HUDEP-2 (cell line): Measurements from ENCODE around the gene CAPN10.
A peak's percentile ranks its signal among the peaks of the same experiment; 100 is the strongest.
"Not testable (repeated sequence)": the region's sequence is repeated elsewhere in the genome, so short reads cannot be mapped to it uniquely, and the experiment has no call there.

Experiments
- DNase-seq, 76 experiments: peaks; one replicate each; lab custom pipeline; 2025; ENCODE audit not compliant: unreplicated experiment in 76 of 76; lab: John Stamatoyannopoulos, UW

CAPN10 gene

DNA sequence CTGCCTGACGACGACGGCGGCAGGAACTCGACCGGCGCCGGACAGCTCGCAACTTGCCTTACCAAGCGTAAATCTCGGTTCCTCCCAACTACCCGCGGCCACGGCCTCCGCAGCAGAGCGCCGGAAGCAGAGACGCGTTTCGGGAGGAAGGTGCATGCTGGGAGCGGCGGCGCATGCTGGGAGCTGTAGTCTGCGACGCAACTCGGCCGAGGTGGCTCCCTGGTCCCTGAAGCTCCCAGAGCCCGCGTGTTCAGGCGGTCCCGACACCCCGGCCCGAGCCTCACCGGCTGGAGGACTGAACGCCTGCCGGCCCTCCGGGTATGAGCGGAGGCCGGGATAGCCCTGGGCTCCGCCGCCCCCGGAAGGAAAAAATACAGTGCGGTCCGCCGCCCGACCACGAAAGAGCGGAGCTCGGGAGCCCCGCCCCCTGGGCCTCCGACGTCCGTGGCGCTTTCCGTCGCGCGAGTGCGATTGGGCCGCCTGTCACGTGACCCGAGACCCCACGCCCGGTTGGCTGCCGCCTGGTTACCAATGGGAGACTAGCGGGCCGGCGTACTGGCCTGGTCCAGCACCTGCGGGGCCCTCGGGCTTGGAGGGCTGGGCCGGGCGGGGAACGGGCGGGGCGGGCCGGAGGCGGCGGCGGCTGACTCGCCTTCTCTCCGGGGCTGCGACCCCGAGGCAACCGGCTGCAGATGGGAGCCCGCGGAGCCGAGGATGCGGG is at the start of gene CAPN10:
Gene CAPN10, plus strand, starts transcription at position 537 of the 721 bp plus-strand sequence. Its CDS starts 178 bp downstream, at position 715.
- DNase-seq: peak in 75 of 76 experiments; percentile 32 to 96 (median 90)

- no peak for DNase-seq
Measured at GRCh38 chr2:240538031-240538780, 48.3 kb upstream of the CAPN10 start.

- DNase-seq: not testable (repeated sequence)
Measured at GRCh38 chr2:240539101-240539500, 47.4 kb upstream of the CAPN10 start.

DNA sequence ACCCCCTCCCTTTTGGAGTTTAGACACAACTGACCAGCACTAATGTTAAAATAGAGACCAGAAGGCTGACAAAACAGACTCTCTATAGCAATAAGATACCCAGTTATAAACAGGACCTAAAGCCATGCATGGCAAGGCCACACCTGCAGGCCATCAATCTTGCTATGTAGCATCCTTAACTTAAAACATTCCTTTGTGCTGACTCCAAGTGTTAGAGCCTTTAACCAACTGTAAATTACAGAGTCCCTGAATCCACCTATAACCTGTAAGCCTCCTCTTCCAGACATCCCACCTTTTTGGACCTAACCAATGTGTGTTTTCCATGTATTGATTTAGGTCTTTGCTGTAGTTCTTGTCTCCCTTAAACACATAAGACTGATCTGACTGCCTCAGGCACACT is 46.6 kb upstream of the CAPN10 start:
- no peak for DNase-seq

DNA sequence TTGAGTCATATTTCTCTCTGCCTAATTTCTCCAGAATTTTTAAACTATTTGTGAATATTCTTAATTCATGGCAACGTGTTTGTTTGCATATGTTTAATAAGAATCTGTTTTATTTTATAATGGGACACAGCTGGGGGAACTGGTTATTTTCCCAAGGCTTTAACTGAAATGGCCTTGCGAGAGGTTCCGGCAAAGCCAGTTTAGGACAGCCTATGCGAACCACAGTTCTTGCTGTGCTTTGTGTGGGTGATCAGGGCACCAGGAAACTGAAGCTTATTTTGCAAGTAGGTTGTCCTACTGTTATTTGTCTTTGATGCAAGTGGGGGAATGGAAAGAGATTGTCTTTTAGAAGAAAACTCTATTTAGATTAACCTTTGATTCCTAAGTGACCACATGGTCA is 35.2 kb upstream of the CAPN10 start:
- DNase-seq: no peak

DNA sequence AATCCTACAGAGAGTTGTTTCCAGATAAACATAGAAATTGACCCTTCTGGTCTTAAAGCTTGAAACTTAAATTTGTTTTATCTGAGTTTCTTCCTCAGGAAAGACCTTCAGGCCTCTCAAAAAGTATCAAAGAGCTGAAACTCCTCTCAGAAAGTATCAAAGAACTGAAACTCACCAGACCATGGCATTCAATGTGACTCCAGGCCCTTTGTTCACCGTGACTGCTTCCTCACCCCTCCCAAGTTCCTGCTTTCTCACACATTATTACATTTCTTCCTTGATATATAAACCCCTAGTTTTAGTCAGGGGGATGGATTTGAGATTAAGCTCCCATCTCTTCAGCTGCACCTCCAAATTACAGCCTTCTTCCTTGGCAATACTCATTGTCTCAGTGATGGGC is 34.7 kb upstream of the CAPN10 start:
- no peak for DNase-seq

DNA sequence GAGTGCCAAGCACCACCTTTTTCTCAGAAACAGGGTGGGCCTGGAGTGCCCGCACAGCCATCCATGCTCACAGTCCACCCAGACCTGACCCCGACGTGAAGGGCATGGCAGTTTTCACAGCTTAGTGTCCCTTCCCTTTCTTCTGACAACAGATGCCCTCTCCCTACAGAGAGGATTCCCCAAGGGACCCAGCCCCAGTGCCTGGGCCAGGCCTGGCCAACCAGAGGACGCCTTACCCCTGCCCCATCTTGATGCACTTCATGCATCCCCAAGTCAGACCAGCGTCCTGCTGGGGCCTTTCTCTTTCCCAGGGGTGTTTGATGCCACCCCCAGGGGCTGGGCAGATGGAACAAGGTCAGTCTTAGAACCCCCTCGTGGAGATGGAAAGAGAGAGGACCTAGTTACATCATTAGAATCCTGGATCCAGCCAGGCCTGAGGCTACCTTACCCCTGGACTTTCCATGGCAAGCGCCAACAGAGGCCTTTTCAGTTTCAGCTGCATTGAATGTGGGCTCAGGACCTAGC is 32.5 kb upstream of the CAPN10 start:
- DNase-seq: no peak

DNA sequence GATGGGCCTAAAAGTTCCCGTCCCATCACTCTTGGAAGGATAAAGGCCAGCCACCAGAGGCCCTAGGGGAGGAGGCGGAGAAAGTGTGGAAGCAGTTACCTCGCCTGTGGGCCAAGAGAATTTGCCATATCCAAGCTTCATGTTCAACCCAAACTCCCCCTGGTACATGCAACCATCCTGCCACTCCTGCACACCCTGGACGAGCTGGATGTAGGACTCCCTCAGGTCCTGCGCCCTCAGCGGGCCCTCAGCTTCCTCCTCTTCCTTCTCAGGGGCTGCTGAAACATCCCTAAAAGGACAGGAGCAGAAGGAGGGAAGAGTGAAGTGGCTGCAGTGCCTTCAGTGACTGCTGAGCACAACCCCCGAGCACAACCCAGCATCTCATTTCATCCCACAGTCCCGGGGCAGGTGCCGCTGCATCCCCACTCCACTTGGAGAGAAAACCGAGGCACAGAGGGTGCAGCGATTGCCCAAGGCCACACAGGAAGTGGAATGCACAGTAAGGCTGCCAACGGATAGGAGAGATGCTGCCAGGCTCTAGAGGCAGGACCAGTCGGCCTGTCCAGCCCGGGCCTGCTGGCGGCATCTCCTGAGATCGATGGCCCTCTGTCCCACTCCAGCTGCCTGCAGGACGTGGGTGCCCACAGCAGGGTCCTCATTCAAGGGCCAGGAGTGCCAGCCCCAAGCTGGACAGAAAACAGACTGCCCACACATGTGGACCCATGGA is 31.6 kb upstream of the CAPN10 start:
- no peak for DNase-seq

- no peak for DNase-seq
Measured at GRCh38 chr2:240555541-240556250, 30.8 kb upstream of the CAPN10 start.

GRCh38 chr2:240556553-240557100 is 29.9 kb upstream of the CAPN10 start:
- DNase-seq: peak in 69 of 76 experiments; percentile 13 to 80 (median 60)

DNA sequence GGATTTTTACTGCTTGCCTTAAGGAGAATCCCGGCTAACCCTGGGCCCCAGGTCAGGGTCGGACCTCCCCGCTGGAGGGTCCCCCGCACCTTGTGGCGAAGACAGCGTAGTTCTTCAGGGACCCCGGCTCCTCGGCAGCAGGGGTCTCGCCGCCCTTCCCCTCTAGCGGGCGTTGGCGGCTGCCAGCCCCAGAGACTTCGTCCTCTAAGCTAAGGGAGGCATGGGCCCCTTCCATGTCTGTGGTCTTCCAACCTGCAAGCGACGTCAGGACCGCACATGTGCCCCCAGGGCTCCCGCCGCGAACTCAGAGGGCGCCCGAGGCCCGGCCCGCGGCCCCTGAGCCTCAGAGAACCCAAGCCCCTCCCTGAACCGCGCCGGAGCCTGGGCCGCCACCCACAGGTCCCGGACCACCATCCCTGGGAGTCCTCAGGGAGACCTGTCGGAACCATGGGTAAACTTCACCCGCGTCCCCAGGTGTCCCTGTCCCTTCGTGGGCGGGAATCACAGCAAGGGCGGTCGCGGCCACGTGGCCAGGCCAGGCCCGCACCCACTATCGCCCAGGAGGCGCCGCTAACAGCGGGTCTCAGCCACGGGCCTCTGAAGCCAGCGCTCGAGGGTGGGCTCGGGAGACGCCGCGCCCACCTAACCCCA is 29.3 kb upstream of the CAPN10 start:
- no peak for DNase-seq

GRCh38 chr2:240557808-240558207 is 28.7 kb upstream of the CAPN10 start, which contains the start of gene ANKMY1:
Gene ANKMY1, minus strand, starts transcription at chr2:240557988. Its CDS starts 653 bp downstream, at chr2:240557335.
- peak in 73 of 76 experiments; percentile 6 to 90 (median 74) for DNase-seq

DNA sequence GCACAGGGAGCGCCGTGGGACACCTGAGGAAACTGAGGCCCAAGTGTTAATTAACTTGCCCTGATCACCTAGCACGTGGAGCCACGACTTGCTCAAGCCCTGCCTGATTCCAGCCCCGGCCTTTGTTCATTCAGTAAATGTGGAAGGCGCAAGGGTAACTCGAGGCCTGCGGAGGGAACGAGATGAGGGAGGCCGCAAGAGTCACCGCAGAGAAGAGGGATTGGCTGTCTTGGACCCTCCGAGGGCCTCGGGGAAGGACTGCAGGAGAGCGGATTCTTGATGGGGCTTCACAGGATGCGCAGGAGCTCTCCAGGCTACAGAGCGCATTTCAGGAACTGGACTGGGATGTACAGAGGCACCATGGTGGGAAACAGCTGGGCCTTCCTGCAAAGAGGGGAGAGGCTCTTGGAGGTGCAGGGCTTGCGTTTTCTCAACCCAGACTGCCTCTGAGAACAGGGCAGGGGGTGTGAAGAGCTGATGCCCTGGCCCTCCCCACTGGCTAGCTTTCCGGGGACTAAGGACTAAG is 28.2 kb upstream of the CAPN10 start:
- DNase-seq: no peak

GRCh38 chr2:240559286-240559685 is 27.2 kb upstream of the CAPN10 start:
- peak in 2 of 76 experiments; percentile 21 to 29 for DNase-seq

GRCh38 chr2:240560084-240560479 is 26.5 kb upstream of the CAPN10 start, which contains the start of gene DUSP28:
Gene DUSP28, plus strand, starts transcription at chr2:240560357. Its CDS starts 328 bp downstream, at chr2:240560685.
- peak in 73 of 76 experiments; percentile 18 to 94 (median 85) for DNase-seq

DNA sequence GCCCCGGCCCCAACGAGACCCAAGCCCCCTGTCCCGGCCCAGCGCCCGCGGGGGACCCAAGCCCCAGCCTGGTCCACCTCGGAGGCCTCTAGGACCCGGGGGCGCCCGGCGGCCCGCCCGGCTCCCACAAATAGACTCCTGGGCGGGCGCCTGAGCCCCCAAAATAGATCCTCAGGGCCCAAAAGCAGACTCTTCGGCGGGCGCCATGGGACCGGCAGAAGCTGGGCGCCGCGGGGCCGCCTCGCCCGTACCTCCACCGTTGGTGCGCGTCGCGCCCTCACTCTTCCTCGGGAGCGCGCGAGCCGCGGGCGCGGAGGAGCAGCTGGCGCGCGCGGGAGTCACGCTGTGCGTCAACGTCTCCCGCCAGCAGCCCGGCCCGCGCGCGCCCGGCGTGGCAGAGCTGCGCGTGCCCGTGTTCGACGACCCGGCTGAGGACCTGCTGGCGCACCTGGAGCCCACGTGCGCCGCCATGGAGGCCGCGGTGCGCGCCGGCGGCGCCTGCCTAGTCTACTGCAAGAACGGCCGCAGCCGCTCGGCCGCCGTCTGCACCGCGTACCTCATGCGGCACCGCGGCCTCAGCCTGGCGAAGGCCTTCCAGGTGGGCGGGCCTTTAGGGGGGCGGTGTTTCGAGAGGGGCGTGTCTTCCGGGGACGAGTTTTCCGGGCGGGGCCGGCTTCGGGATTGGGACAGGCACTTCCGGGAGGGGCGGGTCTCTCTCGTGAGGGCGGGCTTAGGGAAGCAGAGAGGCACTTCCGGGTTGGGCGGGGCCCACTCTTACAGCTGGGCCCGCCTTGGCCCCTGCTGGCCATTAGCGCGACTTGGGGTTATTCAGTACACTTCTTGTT is 25.8 kb upstream of the CAPN10 start:
- DNase-seq: peak; percentile 38 to 99 (median 97)

DNA sequence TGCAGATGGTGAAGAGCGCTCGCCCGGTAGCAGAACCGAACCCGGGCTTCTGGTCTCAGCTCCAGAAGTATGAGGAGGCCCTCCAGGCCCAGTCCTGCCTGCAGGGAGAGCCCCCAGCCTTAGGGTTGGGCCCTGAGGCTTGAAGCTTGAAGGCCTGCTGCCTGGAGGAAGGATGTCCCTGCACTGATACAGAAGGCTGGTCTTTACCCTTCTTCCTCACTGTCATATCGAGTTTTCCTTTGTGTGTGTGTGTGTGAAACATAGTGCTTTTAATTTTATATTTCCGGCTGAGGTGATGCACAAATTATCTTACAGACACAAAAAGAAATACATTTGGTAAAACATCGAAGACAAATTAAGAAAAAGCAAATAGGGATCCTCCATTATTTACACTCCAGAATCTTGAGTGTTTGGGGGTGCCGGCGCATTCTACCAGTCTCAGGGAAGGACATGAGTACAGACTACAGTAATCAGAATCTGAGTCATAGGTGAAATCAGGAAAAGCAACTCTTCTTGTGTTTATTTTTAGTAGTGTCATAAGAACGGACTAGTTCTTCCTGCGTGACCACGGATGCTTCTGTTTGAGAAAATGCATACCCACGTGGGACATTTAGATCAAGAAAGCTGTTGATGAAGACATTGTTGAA is 25.1 kb upstream of the CAPN10 start:
- DNase-seq: no peak

GRCh38 chr2:240563231-240563630 is 23.3 kb upstream of the CAPN10 start:
- DNase-seq: not testable (repeated sequence)
